Endothelial cell of umbilical vein (primary cell): Measurements from ENCODE around the gene FBXO5. TPM values are rescaled to one million over a fixed set of nuclear protein-coding genes. Genes with fewer than 3 reads are reported as not detected.

ENCODE experiments used
- BruUV-seq: library from RNA; stranded (reverse); fragments of 400-500 nt; replicated peaks from 2 replicates; lab custom pipeline; 2021; lab: Mats Ljungman, UMichigan
- CTCF ChIA-PET: fragments of 300-600, 350-600 bp; sonication (Branson Sonifier 250); formaldehyde crosslinking; loops from one replicate; lab custom pipeline; 2021; ENCODE audit warnings: antibody characterized with exemption, inconsistent platforms; lab: Charles Lee
- POLR2A ChIA-PET: fragments of 300-600, 350-600 bp; sonication (Branson Sonifier 250); formaldehyde crosslinking; loops from one replicate; lab custom pipeline; 2021; ENCODE audit warnings: antibody characterized with exemption, inconsistent platforms; lab: Charles Lee
- DNase-seq: peaks from one replicate; pipeline ENCODE4 v3.0.0-alpha.2; 2011; ENCODE audit warnings: low read depth, low spot score
- FAIRE-seq: peaks from 2 replicates; lab custom pipeline; 2011; peaks lifted over from hg19 to GRCh38; lab: Jason Lieb, UNC
- H2AFZ ChIP-seq: 2 replicates; pipeline ENCODE4 v1.6.0; 2012; ENCODE audit warnings: low read depth, low read length, control low read depth, inconsistent platforms
- H3K27ac ChIP-seq: 2 replicates; pipeline ENCODE4 v1.5.1; 2011; ENCODE audit warnings: low read depth, mild to moderate bottlenecking, control low read depth, low read length, moderate library complexity; ENCODE audit not compliant: insufficient read depth
- H3K27me3 ChIP-seq, 2 experiments: 2 replicates each; pipeline versions ENCODE4 v1.6.0 to v1.6.1; 2011; ENCODE audit warnings: low read length in 2 of 2, mixed read lengths in 1 of 2; ENCODE audit not compliant: control insufficient read depth in 2 of 2, insufficient read depth in 2 of 2
- H3K36me3 ChIP-seq, 2 experiments: 2 replicates in 1 of 2; 3 replicates in 1 of 2; pipeline ENCODE4 v1.5.1; 2011; ENCODE audit warnings: low read length in 2 of 2, mild to moderate bottlenecking in 1 of 2, moderate library complexity in 1 of 2; ENCODE audit not compliant: control insufficient read depth in 2 of 2, insufficient read depth in 2 of 2; ENCODE audit errors: extremely low read depth in 1 of 2
- H3K4me1 ChIP-seq: 3 replicates; pipeline ENCODE4 v1.5.1; 2011; ENCODE audit warnings: mild to moderate bottlenecking, low read length; ENCODE audit not compliant: control insufficient read depth, insufficient read depth; ENCODE audit errors: extremely low read depth
- H3K4me2 ChIP-seq: 2 replicates; pipeline ENCODE4 v1.6.1; 2011; ENCODE audit warnings: low read length, control low read depth, mixed read lengths; ENCODE audit not compliant: insufficient read depth
- H3K4me3 ChIP-seq, 3 experiments: fragments of 200-600 bp in 1 of 3; sonication (generic), shearing (Covaris generic) in 1 of 3; replicated peaks in 1 of 3; 2 replicates each; pipeline ENCODE4 v1.5.1; 2011 to 2016; ENCODE audit warnings: control low read depth in 3 of 3, low read length in 3 of 3, mild to moderate bottlenecking in 2 of 3, inconsistent platforms in 1 of 3, low read depth in 1 of 3, moderate library complexity in 1 of 3; ENCODE audit not compliant: insufficient read depth in 1 of 3
- H3K79me2 ChIP-seq: 2 replicates; pipeline ENCODE4 v1.6.0; 2012; ENCODE audit warnings: low read length, inconsistent platforms; ENCODE audit not compliant: control insufficient read depth, insufficient read depth
- H3K9ac ChIP-seq: replicated peaks from 2 replicates; pipeline ENCODE3; 2011; ENCODE audit warnings: low read length, control low read depth; ENCODE audit not compliant: insufficient read depth; ENCODE audit errors: extremely low read depth
- H3K9me1 ChIP-seq: replicated peaks from 3 replicates; pipeline ENCODE4 v1.6.0; 2011; ENCODE audit warnings: mild to moderate bottlenecking, low read length; ENCODE audit not compliant: control insufficient read depth, insufficient read depth; ENCODE audit errors: extremely low read depth
- H3K9me3 ChIP-seq: replicated peaks from 2 replicates; pipeline ENCODE4 v1.5.1; 2012; ENCODE audit warnings: low read length, inconsistent platforms; ENCODE audit not compliant: control insufficient read depth, insufficient read depth
- H4K20me1 ChIP-seq: replicated peaks from 2 replicates; pipeline ENCODE3; 2011; ENCODE audit warnings: mild to moderate bottlenecking, low read length; ENCODE audit not compliant: control insufficient read depth, insufficient read depth; ENCODE audit errors: extremely low read depth
- CTCF ChIP-seq, 2 donors: IDR thresholded peaks; 1 replicate in 1 of 2; 2 replicates in 1 of 2; pipeline ENCODE4 v1.5.1; 2011; ENCODE audit warnings: low read length in 2 of 2, mild to moderate bottlenecking in 2 of 2, moderate library complexity in 2 of 2, control low read depth in 1 of 2, inconsistent platforms in 1 of 2, low read depth in 1 of 2; ENCODE audit not compliant: insufficient read depth in 1 of 2; ENCODE audit errors: extremely low read depth in 1 of 2
- EZH2 ChIP-seq: IDR thresholded peaks from 2 replicates; pipeline ENCODE4 v1.6.1; 2012; ENCODE audit warnings: borderline replicate concordance, low read depth, mild to moderate bottlenecking, moderate library complexity, low read length, inconsistent platforms; ENCODE audit not compliant: severe bottlenecking
- FOS ChIP-seq: IDR thresholded peaks from 2 replicates; pipeline ENCODE4 v1.6.1; 2011; ENCODE audit warnings: mild to moderate bottlenecking, low read length, moderate library complexity, borderline replicate concordance; ENCODE audit not compliant: insufficient read depth
- GATA2 ChIP-seq: IDR thresholded peaks from 2 replicates; pipeline ENCODE4 v1.7.0; 2011; ENCODE audit warnings: low read depth, mild to moderate bottlenecking, moderate library complexity, mixed read lengths, low read length; ENCODE audit not compliant: insufficient read length, insufficient read depth
- JUN ChIP-seq: IDR thresholded peaks from 2 replicates; pipeline ENCODE4 v1.6.1; 2011; ENCODE audit warnings: borderline replicate concordance, low read depth; ENCODE audit not compliant: insufficient read length, insufficient read depth
- MAX ChIP-seq: IDR thresholded peaks from 2 replicates; pipeline ENCODE4 v1.6.1; 2011; ENCODE audit not compliant: insufficient read depth, insufficient read length
- MYC ChIP-seq: IDR thresholded peaks from one replicate; pipeline ENCODE4 v1.6.1; 2011; ENCODE audit warnings: mild to moderate bottlenecking, low read depth, low read length
- POLR2A ChIP-seq: IDR thresholded peaks from 2 replicates; pipeline ENCODE4 v1.6.1; 2012; ENCODE audit warnings: low read depth, mild to moderate bottlenecking, control low read depth, low read length
- POLR2AphosphoS5 ChIP-seq: IDR thresholded peaks from 2 replicates; pipeline ENCODE4 v1.6.1; 2012; ENCODE audit warnings: low read depth, mild to moderate bottlenecking, control low read depth, low read length, moderate library complexity; ENCODE audit not compliant: insufficient read depth
- dilution Hi-C: fragments of 300-500 bp; cut with MboI; formaldehyde crosslinking; loops from one replicate; pipeline ENCODE4 v1.15.0; 2019; ENCODE audit warnings: low sequenced_read_pairs; ENCODE audit not compliant: extremely low pct_ligation_motif_present
- intact Hi-C: fragments of 100-400 bp; cut with micrococcal nuclease; formaldehyde crosslinking; loops from one replicate; pipeline ENCODE4 v1.10.0; 2022
- polyA plus RNA-seq, 4 experiments: library from polyadenylated mRNA; depleted of rRNA in 3 of 4; stranded (reverse) in 3 of 4; unstranded in 1 of 4; fragments of >200 nt; gene quantifications; 2 replicates each; pipeline versions ENCODE4 v1.2.1 to v1.2.3, GENCODE V29; 2011 to 2012; ENCODE audit warnings: missing spikeins in 1 of 4
- total RNA-seq: library from RNA; stranded (reverse); gene quantifications from 2 replicates; pipeline ENCODE4 v1.2.3, GENCODE V29; 2021

Gene FBXO5
- total and polyA plus RNA-seq, 2 donors (not counting 3 experiments of a cell fraction or from before 2014, with no cell fraction given): 6.1 to 27.1 TPM

GRCh38 chr6:152943260-152943897 is 39.5 kb downstream of the FBXO5 start:
- Histone ChIP-seq H3K79me2 (no peaks in the 10 kb centered on the region), H4K20me1 (no peaks in the 10 kb centered on the region), H3K36me3 (no peaks in the 10 kb centered on the region), H3K27me3 (no peaks in the 10 kb centered on the region), H2AFZ (no peak overlapping the region), H3K9ac (no peak overlapping the region), H3K9me3 (no peaks in the 10 kb centered on the region), H3K27ac (no peak overlapping the region), H3K9me1 (no peaks in the 10 kb centered on the region), H3K4me2 (no peak overlapping the region), H3K4me3 (no peak overlapping the region), H3K4me1 (no peaks in the 10 kb centered on the region)
- dilution Hi-C loops: no loop called here
- DNase-seq: no peak
- no peak for FAIRE-seq
- BruUV-seq: no TSS peak
- ChIA-PET CTCF (interaction anchor here (0.5 to 1.0 kb wide), 3 partner anchors 11 to 183 kb away, joined by 3 read pairs; no protein-coding TSS in a partner anchor), POLR2A (no interaction called here)
- TF ChIP-seq MAX: no peak
- intact Hi-C loops: no loop called here

- DNase-seq (no peak), FAIRE-seq (no peak)
- Histone ChIP-seq H3K9me3 (no peaks in the 10 kb centered on the region), H3K4me1 (no peaks in the 10 kb centered on the region), H3K27ac (no peak overlapping the region), H3K4me3 (no peak overlapping the region), H3K79me2 (no peaks in the 10 kb centered on the region), H3K9me1 (no peaks in the 10 kb centered on the region), H3K4me2 (no peak overlapping the region), H3K36me3 (no peaks in the 10 kb centered on the region), H2AFZ (no peak overlapping the region), H3K9ac (no peak overlapping the region), H3K27me3 (no peaks in the 10 kb centered on the region), H4K20me1 (no peaks in the 10 kb centered on the region)
- ChIA-PET POLR2A (no interaction called here), CTCF (interaction anchor here (1.0 kb wide), 1 partner anchor 182 kb away, joined by 3 read pairs; no protein-coding TSS in a partner anchor)
- intact Hi-C loops: no loop called here
- dilution Hi-C loops: no loop called here
- TF ChIP-seq CTCF (IDR thresholded peaks at IDR 0.05; ENCODE audit: extremely low read depth in 1 of 2, insufficient read depth in 1 of 2, low read depth in 1 of 2, low read length in 2 of 2) (no peak), POLR2AphosphoS5 (no peak), POLR2A (no peak), MYC (no peak), GATA2 (no peak), JUN (no peak), MAX (no peak), EZH2 (no peak), FOS (no peak)
- BruUV-seq: no TSS peak
These were observed 40.4 kb downstream of the FBXO5 start for GRCh38 chr6:152942319-152942869.
